ENCODE results near the gene PTGIR.
A peak's percentile ranks its signal among the peaks of the same experiment; 100 is the strongest.
"Not testable (repeated sequence)": the region's sequence is repeated elsewhere in the genome, so short reads cannot be mapped to it uniquely, and the experiment has no call there.

Gene PTGIR

GRCh38 chr19:46639358-46640182 is 14.7 kb upstream of the PTGIR start:
- DNase-seq (ENCODE audit: low spot score), result no peak

GRCh38 chr19:46637224-46637623 is 12.3 kb upstream of the PTGIR start:
- no peak for DNase-seq (ENCODE audit: low spot score)

GRCh38 chr19:46635920-46636761 is 11.3 kb upstream of the PTGIR start, which contains the start of gene GNG8:
Gene GNG8 (minus strand): TSS chr19:46636202. CDS start chr19:46634682, 1,520 bp downstream.
- peak; percentile 43 for DNase-seq (ENCODE audit: low spot score)

GRCh38 chr19:46634656-46635218 is 9.8 kb upstream of the PTGIR start:
- DNase-seq (ENCODE audit: low spot score), result no peak

- peak; percentile 90 for DNase-seq (ENCODE audit: low spot score)
These were observed 9.3 kb upstream of the PTGIR start for GRCh38 chr19:46634045-46634655.

- no peak for DNase-seq (ENCODE audit: low spot score)
These were observed 8.2 kb upstream of the PTGIR start for GRCh38 chr19:46633130-46633529.

- no peak for DNase-seq (ENCODE audit: low spot score)
These were observed 6.6 kb upstream of the PTGIR start for GRCh38 chr19:46631481-46631880.

GRCh38 chr19:46630586-46631205 is 5.8 kb upstream of the PTGIR start:
- DNase-seq (ENCODE audit: low spot score), result no peak

GRCh38 chr19:46629546-46630025 is 4.7 kb upstream of the PTGIR start:
- DNase-seq (ENCODE audit: low spot score), result no peak

GRCh38 chr19:46628970-46629369 is 4.1 kb upstream of the PTGIR start:
- DNase-seq (ENCODE audit: low spot score), result not testable (repeated sequence)

- DNase-seq (ENCODE audit: low spot score), result no peak
These were observed 1.6 kb upstream of the PTGIR start for GRCh38 chr19:46626446-46626845.

GRCh38 chr19:46625731-46626130 is 842 bp upstream of the PTGIR start:
- DNase-seq (ENCODE audit: low spot score), result no peak

- no peak for DNase-seq (ENCODE audit: low spot score)
These were observed 880 bp downstream of the PTGIR start for GRCh38 chr19:46623915-46624502.

GRCh38 chr19:46622118-46622446 is 2.8 kb downstream of the PTGIR start:
- DNase-seq (ENCODE audit: low spot score), result no peak

GRCh38 chr19:46621191-46622117 is 3.4 kb downstream of the PTGIR start:
- DNase-seq (ENCODE audit: low spot score), result no peak

GRCh38 chr19:46620716-46621115 is 4.2 kb downstream of the PTGIR start:
- no peak for DNase-seq (ENCODE audit: low spot score)

- DNase-seq (ENCODE audit: low spot score), result no peak
These were observed 4.6 kb downstream of the PTGIR start for GRCh38 chr19:46620267-46620666.

GRCh38 chr19:46618670-46619231 is 6.1 kb downstream of the PTGIR start:
- DNase-seq (ENCODE audit: low spot score), result no peak

- DNase-seq (ENCODE audit: low spot score), result no peak
These were observed 7.3 kb downstream of the PTGIR start for GRCh38 chr19:46617601-46618000.
